ENCODE measurements around the gene PCDH1. TPM values are rescaled to one million over a fixed set of nuclear protein-coding genes. Genes with fewer than 3 reads are reported as not detected.

The PCDH1 gene
- total RNA-seq, 1 experiment from 2014 or later, result 9.9 TPM

GRCh38 chr5:141873933-141874261, 4.3 kb downstream of the PCDH1 start:
- intact Hi-C loops (cut with micrococcal nuclease), result no loop called here
- Mint-ChIP-seq H3K9me3 (ENCODE audit: unreplicated experiment) (no peaks in the 10 kb centered on the region), H3K4me3 (ENCODE audit: unreplicated experiment) (no peak overlapping the region), H3K27me3 (ENCODE audit: insufficient read depth, unreplicated experiment) (peaks cover 10% of the 10 kb centered on the region), H3K36me3 (ENCODE audit: insufficient read depth, unreplicated experiment) (no peaks in the 10 kb centered on the region), H3K27ac (ENCODE audit: low read depth, unreplicated experiment) (no peak overlapping the region), H3K4me1 (ENCODE audit: insufficient read depth, unreplicated experiment) (peaks cover 22% of the 10 kb centered on the region)
- TF ChIP-seq CTCF (IDR thresholded peaks at IDR 0.05; ENCODE audit: unreplicated experiment), result no peak
- no peak for DNase-seq (ENCODE audit: unreplicated experiment)
- POLR2A ChIA-PET, result no interaction called here
- BruUV-seq (replicated peaks), result no TSS peak
- CTCF ChIA-PET, result interaction anchor here (20.1 kb wide), 1 partner anchor 177 kb away, joined by 677 read pairs; no protein-coding TSS in a partner anchor

GRCh38 chr5:141872496-141873356, 5.5 kb downstream of the PCDH1 start:
- Mint-ChIP-seq H3K36me3 (ENCODE audit: insufficient read depth, unreplicated experiment) (no peaks in the 10 kb centered on the region), H3K4me1 (ENCODE audit: insufficient read depth, unreplicated experiment) (peaks cover 17% of the 10 kb centered on the region)
- CTCF ChIA-PET, result interaction anchor here (0.9 to 1.2 kb wide), 4 partner anchors 8 to 174 kb away, joined by 3 to 4 read pairs (median 4); no protein-coding TSS in a partner anchor

GRCh38 chr5:141871870-141872269, 6.3 kb downstream of the PCDH1 start:
- Mint-ChIP-seq H3K4me1 (ENCODE audit: insufficient read depth, unreplicated experiment) (peaks cover 9% of the 10 kb centered on the region), H3K36me3 (ENCODE audit: insufficient read depth, unreplicated experiment) (no peaks in the 10 kb centered on the region), H3K27ac (ENCODE audit: low read depth, unreplicated experiment) (no peak overlapping the region), H3K27me3 (ENCODE audit: insufficient read depth, unreplicated experiment) (peaks cover 3% of the 10 kb centered on the region), H3K4me3 (ENCODE audit: unreplicated experiment) (no peak overlapping the region), H3K9me3 (ENCODE audit: unreplicated experiment) (no peaks in the 10 kb centered on the region)
- intact Hi-C loops (cut with micrococcal nuclease), result no loop called here
- POLR2A ChIA-PET, result no interaction called here
- BruUV-seq (replicated peaks), result no TSS peak
- CTCF ChIA-PET, result interaction anchor here (0.5 to 1.2 kb wide), 2 partner anchors 9 to 309 kb away, joined by 4 to 5 read pairs; no protein-coding TSS in a partner anchor
- no peak for TF ChIP-seq CTCF (IDR thresholded peaks at IDR 0.05; ENCODE audit: unreplicated experiment)
- no peak for DNase-seq (ENCODE audit: unreplicated experiment)

More at GRCh38 chr5:141872496-141873356, 5.5 kb downstream of the PCDH1 start:
- peaks cover 10% of the 10 kb centered on the region for H3K27me3 Mint-ChIP-seq (ENCODE audit: insufficient read depth, unreplicated experiment)
- POLR2A ChIA-PET, result no interaction called here
- no peak for TF ChIP-seq CTCF (IDR thresholded peaks at IDR 0.05; ENCODE audit: unreplicated experiment)
- no peaks in the 10 kb centered on the region for H3K9me3 Mint-ChIP-seq (ENCODE audit: unreplicated experiment)
- no peak overlapping the region for H3K4me3 Mint-ChIP-seq (ENCODE audit: unreplicated experiment)
- intact Hi-C loops (cut with micrococcal nuclease), result no loop called here
- no TSS peak for BruUV-seq (replicated peaks)
- no peak overlapping the region for H3K27ac Mint-ChIP-seq (ENCODE audit: low read depth, unreplicated experiment)
- no peak for DNase-seq (ENCODE audit: unreplicated experiment)

GRCh38 chr5:141870871-141871270, 7.3 kb downstream of the PCDH1 start:
- DNase-seq (ENCODE audit: unreplicated experiment), result no peak
- ChIA-PET CTCF (interaction anchor here (0.9 to 2.5 kb wide), 4 partner anchors 8 to 179 kb away, joined by 3 to 15 read pairs (median 4); partner anchors contain the start of gene PCDH1), POLR2A (interaction anchor here (0.6 to 1.2 kb wide), 2 partner anchors 99 to 147 kb away, joined by 3 read pairs; no protein-coding TSS in a partner anchor)
- no peak for TF ChIP-seq CTCF (IDR thresholded peaks at IDR 0.05; ENCODE audit: unreplicated experiment)
- Mint-ChIP-seq H3K4me3 (ENCODE audit: unreplicated experiment) (no peak overlapping the region), H3K36me3 (ENCODE audit: insufficient read depth, unreplicated experiment) (no peaks in the 10 kb centered on the region), H3K27ac (ENCODE audit: low read depth, unreplicated experiment) (no peak overlapping the region), H3K27me3 (ENCODE audit: insufficient read depth, unreplicated experiment) (no peaks in the 10 kb centered on the region), H3K4me1 (ENCODE audit: insufficient read depth, unreplicated experiment) (peaks cover 8% of the 10 kb centered on the region), H3K9me3 (ENCODE audit: unreplicated experiment) (no peaks in the 10 kb centered on the region)
- intact Hi-C loops (cut with micrococcal nuclease), result no loop called here
- no TSS peak for BruUV-seq (replicated peaks)

Measured in MCF 10A (cell line).